ENCODE data around the gene SNX32.

Gene SNX32

DNA sequence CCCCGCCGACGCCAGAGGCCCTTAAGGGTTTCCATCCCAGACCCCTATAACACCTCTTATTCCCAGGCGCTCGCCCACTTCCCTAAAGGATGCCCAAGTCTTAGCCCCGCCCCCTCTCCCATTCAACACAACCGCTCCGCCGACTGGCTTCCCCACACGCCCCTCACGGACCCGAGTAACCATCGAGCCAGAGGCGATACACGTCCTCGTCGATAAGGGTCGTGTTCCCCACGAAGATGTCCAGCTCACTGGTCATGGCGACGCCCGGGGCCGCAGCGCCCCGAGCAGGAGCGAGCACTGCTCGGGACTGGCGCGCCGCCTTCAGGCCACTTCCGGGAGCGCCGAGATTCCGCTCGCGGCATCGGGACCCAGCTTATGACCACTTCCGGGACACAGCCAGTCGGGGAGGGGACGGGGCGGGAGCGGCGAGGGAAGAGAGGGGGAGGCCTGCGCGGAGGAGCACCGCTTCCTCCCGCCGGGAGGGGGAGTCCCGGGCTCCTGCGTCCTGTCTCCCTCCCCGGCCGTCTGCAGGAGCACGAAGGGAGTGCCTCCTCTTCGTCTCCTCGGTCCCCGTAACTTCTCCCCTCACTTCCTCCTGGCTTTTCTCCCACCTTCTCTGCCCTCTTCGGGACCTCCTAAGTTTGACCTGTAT is 54.5 kb downstream of the SNX32 start, which contains the start of gene FIBP (continued):
- TF ChIP-seq, protein P1, sequence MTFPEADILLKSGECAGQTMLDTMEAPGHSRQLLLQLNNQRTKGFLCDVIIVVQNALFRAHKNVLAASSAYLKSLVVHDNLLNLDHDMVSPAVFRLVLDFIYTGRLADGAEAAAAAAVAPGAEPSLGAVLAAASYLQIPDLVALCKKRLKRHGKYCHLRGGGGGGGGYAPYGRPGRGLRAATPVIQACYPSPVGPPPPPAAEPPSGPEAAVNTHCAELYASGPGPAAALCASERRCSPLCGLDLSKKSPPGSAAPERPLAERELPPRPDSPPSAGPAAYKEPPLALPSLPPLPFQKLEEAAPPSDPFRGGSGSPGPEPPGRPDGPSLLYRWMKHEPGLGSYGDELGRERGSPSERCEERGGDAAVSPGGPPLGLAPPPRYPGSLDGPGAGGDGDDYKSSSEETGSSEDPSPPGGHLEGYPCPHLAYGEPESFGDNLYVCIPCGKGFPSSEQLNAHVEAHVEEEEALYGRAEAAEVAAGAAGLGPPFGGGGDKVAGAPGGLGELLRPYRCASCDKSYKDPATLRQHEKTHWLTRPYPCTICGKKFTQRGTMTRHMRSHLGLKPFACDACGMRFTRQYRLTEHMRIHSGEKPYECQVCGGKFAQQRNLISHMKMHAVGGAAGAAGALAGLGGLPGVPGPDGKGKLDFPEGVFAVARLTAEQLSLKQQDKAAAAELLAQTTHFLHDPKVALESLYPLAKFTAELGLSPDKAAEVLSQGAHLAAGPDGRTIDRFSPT (tag by site-specific recombination; IDR thresholded peaks at IDR 0.05), result peak; percentile 47; the same call in 1 of the 2 replicates
- TF ChIP-seq ZFP3 (tag by site-specific recombination; IDR thresholded peaks at IDR 0.05; ENCODE audit: low read depth) (no peak), SCRT2 (tag by site-specific recombination; IDR thresholded peaks at IDR 0.05) (no peak), ZNF501 (tag by site-specific recombination; IDR thresholded peaks at IDR 0.05) (no peak), ZNF830 (tag by site-specific recombination; IDR thresholded peaks at IDR 0.05; ENCODE audit: low read depth) (no peak), ZNF768 (tag by site-specific recombination; IDR thresholded peaks at IDR 0.05) (no peak), ZNF169 (tag by site-specific recombination; IDR thresholded peaks at IDR 0.05) (no peak), ZNF223 (tag by site-specific recombination; IDR thresholded peaks at IDR 0.05) (no peak), ZBTB48 (tag by site-specific recombination; IDR thresholded peaks at IDR 0.05) (peak; percentile 44), ZNF16 (tag by site-specific recombination; IDR thresholded peaks at IDR 0.05; ENCODE audit: low read depth) (no peak), ZNF174 (tag by site-specific recombination; IDR thresholded peaks at IDR 0.05) (no peak), ZNF202 (tag by site-specific recombination; IDR thresholded peaks at IDR 0.05; ENCODE audit: borderline replicate concordance) (no peak), ZNF423 (tag by site-specific recombination; IDR thresholded peaks at IDR 0.05) (no peak), RBAK (tag by site-specific recombination; IDR thresholded peaks at IDR 0.05) (no peak), ZNF610 (tag by site-specific recombination; IDR thresholded peaks at IDR 0.05; ENCODE audit: borderline replicate concordance) (peak; percentile 47; the same call in 1 of the 2 replicates), ZSCAN30 (tag by site-specific recombination; IDR thresholded peaks at IDR 0.05) (peak; percentile 53; the same call in 1 of the 2 replicates), SP3 (tag by site-specific recombination; IDR thresholded peaks at IDR 0.05) (peak; percentile 74), ZNF654 (tag by site-specific recombination; IDR thresholded peaks at IDR 0.05; ENCODE audit: low read depth) (no peak; the same call in 1 of the 2 replicates), ZNF324 (tag by site-specific recombination; IDR thresholded peaks at IDR 0.05) (no peak), ZNF146 (tag by site-specific recombination; IDR thresholded peaks at IDR 0.05) (no peak), ZNF354C (tag by site-specific recombination; IDR thresholded peaks at IDR 0.05; ENCODE audit: borderline replicate concordance, low read depth) (no peak), ZNF302 (tag by site-specific recombination; IDR thresholded peaks at IDR 0.05; ENCODE audit: low read depth) (no peak)
- TF ChIP-seq, protein P2, sequence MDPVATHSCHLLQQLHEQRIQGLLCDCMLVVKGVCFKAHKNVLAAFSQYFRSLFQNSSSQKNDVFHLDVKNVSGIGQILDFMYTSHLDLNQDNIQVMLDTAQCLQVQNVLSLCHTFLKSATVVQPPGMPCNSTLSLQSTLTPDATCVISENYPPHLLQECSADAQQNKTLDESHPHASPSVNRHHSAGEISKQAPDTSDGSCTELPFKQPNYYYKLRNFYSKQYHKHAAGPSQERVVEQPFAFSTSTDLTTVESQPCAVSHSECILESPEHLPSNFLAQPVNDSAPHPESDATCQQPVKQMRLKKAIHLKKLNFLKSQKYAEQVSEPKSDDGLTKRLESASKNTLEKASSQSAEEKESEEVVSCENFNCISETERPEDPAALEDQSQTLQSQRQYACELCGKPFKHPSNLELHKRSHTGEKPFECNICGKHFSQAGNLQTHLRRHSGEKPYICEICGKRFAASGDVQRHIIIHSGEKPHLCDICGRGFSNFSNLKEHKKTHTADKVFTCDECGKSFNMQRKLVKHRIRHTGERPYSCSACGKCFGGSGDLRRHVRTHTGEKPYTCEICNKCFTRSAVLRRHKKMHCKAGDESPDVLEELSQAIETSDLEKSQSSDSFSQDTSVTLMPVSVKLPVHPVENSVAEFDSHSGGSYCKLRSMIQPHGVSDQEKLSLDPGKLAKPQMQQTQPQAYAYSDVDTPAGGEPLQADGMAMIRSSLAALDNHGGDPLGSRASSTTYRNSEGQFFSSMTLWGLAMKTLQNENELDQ (tag by site-specific recombination; IDR thresholded peaks at IDR 0.05; ENCODE audit: low read depth), result no peak
- TF ChIP-seq, protein P3, sequence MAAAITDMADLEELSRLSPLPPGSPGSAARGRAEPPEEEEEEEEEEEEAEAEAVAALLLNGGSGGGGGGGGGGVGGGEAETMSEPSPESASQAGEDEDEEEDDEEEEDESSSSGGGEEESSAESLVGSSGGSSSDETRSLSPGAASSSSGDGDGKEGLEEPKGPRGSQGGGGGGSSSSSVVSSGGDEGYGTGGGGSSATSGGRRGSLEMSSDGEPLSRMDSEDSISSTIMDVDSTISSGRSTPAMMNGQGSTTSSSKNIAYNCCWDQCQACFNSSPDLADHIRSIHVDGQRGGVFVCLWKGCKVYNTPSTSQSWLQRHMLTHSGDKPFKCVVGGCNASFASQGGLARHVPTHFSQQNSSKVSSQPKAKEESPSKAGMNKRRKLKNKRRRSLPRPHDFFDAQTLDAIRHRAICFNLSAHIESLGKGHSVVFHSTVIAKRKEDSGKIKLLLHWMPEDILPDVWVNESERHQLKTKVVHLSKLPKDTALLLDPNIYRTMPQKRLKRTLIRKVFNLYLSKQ (tag by site-specific recombination; IDR thresholded peaks at IDR 0.05; ENCODE audit: borderline replicate concordance), result no peak
- TF ChIP-seq, protein P4, sequence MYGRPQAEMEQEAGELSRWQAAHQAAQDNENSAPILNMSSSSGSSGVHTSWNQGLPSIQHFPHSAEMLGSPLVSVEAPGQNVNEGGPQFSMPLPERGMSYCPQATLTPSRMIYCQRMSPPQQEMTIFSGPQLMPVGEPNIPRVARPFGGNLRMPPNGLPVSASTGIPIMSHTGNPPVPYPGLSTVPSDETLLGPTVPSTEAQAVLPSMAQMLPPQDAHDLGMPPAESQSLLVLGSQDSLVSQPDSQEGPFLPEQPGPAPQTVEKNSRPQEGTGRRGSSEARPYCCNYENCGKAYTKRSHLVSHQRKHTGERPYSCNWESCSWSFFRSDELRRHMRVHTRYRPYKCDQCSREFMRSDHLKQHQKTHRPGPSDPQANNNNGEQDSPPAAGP (tag by site-specific recombination; IDR thresholded peaks at IDR 0.05), result peak; percentile 77
- TF ChIP-seq, protein P5, sequence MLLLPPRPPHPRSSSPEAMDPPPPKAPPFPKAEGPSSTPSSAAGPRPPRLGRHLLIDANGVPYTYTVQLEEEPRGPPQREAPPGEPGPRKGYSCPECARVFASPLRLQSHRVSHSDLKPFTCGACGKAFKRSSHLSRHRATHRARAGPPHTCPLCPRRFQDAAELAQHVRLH (tag by site-specific recombination; IDR thresholded peaks at IDR 0.05), result no peak
- TF ChIP-seq, protein P6, sequence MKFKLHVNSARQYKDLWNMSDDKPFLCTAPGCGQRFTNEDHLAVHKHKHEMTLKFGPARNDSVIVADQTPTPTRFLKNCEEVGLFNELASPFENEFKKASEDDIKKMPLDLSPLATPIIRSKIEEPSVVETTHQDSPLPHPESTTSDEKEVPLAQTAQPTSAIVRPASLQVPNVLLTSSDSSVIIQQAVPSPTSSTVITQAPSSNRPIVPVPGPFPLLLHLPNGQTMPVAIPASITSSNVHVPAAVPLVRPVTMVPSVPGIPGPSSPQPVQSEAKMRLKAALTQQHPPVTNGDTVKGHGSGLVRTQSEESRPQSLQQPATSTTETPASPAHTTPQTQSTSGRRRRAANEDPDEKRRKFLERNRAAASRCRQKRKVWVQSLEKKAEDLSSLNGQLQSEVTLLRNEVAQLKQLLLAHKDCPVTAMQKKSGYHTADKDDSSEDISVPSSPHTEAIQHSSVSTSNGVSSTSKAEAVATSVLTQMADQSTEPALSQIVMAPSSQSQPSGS (tag by site-specific recombination; IDR thresholded peaks at IDR 0.05; ENCODE audit: low read depth), result no peak
- TF ChIP-seq, protein P7, sequence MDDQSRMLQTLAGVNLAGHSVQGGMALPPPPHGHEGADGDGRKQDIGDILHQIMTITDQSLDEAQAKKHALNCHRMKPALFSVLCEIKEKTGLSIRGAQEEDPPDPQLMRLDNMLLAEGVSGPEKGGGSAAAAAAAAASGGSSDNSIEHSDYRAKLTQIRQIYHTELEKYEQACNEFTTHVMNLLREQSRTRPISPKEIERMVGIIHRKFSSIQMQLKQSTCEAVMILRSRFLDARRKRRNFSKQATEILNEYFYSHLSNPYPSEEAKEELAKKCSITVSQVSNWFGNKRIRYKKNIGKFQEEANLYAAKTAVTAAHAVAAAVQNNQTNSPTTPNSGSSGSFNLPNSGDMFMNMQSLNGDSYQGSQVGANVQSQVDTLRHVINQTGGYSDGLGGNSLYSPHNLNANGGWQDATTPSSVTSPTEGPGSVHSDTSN (CRISPR knock-in tag; IDR thresholded peaks at IDR 0.05), result 0 out of 2 replicates have a peak, but pooled peaks have one; percentile 52
- TF ChIP-seq, protein P8, sequence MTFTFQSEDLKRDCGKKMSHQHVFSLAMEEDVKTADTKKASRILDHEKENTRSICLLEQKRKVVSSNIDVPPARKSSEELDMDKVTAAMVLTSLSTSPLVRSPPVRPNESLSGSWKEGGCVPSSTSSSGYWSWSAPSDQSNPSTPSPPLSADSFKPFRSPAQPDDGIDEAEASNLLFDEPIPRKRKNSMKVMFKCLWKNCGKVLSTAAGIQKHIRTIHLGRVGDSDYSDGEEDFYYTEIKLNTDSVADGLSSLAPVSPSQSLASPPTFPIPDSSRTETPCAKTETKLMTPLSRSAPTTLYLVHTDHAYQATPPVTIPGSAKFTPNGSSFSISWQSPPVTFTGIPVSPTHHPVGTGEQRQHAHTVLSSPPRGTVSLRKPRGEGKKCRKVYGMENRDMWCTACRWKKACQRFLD (tag by site-specific recombination; IDR thresholded peaks at IDR 0.05), result no peak

Data from HEK293 (cell line).